LNCaP clone FGC (cell line): ENCODE data around the gene HORMAD2.

Experiments used
- DNase-seq: peaks from one replicate; pipeline ENCODE4 v3.0.0-alpha.2; 2011; ENCODE audit warnings: low read depth
- H3K4me3 ChIP-seq: 2 replicates; pipeline ENCODE4 v1.5.1; 2011; ENCODE audit warnings: mild to moderate bottlenecking, low read depth, low read length, control low read depth
- TF ChIP-seq, protein P1 (sequence below): IDR thresholded peaks from 2 replicates; pipeline ENCODE4 v1.5.1; 2012; ENCODE audit warnings: mild to moderate bottlenecking; ENCODE audit not compliant: control insufficient read depth, insufficient read depth; ENCODE audit errors: extremely low read depth

Gene HORMAD2

DNA sequence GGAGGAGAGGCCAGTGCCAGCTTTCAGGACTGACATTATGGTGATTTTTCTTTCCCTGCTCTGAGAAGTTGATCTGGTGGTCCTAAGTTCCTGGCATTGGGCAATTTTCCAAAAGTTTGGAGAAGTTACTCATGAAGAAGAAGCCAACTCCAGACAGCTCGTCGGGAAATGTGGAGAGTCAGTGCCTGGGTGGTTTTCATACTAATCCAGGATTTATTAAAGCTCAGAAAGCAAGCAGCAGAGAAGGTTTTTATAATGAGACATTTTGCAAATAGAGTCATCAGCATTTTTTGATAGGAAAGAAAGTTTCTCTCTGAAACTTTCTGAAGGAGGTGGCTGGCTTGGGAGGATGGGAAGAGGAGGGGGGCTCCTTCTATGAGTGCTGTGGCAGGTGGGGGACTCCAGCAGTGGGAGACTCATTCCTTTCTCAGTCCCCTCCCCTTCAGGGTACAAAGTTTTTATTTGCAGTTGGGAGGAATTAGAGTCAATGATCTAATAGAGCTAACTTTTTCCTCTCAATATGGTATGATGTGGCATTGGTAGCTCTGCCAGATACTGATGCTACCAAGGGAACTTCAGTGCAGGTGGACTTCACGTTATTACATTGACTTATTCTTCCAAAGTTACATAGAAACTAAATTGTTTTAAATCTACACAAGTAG is 110.9 kb downstream of the HORMAD2 start:
- TF ChIP-seq, protein P1, sequence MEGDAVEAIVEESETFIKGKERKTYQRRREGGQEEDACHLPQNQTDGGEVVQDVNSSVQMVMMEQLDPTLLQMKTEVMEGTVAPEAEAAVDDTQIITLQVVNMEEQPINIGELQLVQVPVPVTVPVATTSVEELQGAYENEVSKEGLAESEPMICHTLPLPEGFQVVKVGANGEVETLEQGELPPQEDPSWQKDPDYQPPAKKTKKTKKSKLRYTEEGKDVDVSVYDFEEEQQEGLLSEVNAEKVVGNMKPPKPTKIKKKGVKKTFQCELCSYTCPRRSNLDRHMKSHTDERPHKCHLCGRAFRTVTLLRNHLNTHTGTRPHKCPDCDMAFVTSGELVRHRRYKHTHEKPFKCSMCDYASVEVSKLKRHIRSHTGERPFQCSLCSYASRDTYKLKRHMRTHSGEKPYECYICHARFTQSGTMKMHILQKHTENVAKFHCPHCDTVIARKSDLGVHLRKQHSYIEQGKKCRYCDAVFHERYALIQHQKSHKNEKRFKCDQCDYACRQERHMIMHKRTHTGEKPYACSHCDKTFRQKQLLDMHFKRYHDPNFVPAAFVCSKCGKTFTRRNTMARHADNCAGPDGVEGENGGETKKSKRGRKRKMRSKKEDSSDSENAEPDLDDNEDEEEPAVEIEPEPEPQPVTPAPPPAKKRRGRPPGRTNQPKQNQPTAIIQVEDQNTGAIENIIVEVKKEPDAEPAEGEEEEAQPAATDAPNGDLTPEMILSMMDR: no peak
- H3K4me3 ChIP-seq: no peak overlapping the region
- no peak for DNase-seq

DNA sequence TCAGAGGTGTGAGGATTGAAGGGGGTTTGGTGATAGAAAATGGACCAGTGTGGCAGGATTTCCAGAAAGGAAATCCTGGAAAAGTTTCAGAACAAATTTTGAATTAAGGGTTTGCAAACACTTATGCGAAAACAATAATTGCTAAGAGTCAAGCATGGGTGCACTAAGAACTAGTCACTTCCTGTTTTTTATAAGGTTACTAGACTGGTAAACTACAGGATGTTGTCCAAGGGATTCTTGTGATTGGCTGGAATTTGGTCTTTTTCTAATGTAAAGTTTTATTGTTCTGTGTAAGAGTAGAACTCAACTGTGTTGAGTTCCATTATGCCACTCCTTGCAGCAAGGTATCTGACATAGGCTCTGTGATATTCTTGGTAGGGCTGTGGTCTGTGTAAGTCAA is 112.2 kb downstream of the HORMAD2 start:
- no peak overlapping the region for H3K4me3 ChIP-seq
- TF ChIP-seq, protein P1: no peak

DNA sequence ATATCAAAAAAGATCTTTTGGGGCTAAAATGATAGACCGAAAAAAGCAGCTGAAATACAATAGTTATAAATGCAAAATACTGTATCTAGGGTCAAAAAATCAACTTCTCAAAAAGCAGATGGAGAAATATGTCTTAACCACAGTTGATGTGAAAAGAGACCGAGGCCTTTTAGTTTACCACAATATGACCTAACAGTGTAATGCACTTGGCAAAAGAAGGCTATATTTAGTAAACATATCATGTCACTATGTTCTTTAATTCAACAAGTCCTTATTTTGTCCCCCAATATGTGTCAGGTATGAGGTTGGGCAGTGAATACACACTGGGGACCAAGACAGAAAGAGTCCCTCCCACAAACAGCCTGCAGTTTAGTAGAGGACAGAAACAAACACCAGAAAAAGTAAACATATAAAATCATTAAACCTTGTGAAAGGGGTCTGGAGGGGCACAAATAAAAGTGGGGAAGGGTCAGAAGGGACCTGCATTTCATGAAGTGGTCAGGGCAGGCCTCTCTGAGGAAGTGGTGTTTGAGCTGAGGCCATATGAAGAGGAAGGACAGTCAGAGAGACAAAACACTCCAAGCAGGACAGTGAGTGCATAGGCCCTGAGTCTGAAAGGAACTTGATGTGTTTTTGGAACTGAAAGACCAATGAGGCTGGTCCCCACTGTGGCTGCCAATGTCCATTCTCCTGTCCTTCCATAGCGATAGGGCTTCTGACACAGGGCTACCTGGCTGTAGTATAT is 112.9 kb downstream of the HORMAD2 start:
- no peak for DNase-seq
- no peak overlapping the region for H3K4me3 ChIP-seq
- TF ChIP-seq, protein P1: no peak

More for the DNA sequence above, 112.2 kb downstream of the HORMAD2 start:
- DNase-seq: no peak

DNA sequence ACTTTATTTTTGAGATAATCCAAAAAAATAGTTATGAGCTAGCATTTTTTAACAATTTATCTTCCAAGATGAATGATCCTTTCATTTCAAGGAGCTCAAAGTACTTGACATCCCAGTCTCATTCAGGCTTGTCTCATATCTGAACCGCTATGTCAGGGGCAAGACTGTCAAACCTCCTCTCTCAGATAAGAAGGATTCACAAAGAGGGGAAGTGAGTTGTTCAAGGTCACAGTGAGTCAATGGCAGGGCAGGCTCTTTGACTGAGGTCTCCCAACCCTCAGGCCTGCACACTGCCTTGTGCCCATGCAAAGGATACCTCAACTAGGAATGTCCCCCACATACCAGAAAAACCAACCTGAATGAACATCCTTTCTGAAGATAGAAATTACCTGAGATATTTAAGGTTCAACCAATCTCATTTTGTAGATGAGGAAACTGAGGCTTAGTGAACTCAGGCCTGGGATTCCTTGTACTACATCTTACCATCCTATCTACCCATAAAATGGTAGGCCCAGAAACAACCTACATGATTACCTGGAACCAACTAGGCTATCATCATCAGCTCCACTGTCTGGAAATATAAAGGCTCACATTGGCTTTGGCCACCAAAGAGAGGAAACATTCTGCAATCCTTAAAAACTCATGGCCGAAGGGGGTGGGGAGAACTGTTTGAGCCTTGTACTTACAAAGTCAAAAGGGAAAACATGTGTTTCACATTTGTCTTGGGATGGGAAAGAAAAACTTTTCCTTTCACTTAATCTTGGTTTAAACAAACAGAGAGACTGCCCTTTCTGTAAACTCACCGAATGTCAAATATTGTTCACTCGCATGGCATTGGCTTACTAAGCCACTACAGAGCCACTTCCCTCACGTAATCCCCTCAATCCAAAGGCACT is 115.2 kb downstream of the HORMAD2 start:
- no peak for DNase-seq
- H3K4me3 ChIP-seq: no peak overlapping the region
- TF ChIP-seq, protein P1: no peak

DNA sequence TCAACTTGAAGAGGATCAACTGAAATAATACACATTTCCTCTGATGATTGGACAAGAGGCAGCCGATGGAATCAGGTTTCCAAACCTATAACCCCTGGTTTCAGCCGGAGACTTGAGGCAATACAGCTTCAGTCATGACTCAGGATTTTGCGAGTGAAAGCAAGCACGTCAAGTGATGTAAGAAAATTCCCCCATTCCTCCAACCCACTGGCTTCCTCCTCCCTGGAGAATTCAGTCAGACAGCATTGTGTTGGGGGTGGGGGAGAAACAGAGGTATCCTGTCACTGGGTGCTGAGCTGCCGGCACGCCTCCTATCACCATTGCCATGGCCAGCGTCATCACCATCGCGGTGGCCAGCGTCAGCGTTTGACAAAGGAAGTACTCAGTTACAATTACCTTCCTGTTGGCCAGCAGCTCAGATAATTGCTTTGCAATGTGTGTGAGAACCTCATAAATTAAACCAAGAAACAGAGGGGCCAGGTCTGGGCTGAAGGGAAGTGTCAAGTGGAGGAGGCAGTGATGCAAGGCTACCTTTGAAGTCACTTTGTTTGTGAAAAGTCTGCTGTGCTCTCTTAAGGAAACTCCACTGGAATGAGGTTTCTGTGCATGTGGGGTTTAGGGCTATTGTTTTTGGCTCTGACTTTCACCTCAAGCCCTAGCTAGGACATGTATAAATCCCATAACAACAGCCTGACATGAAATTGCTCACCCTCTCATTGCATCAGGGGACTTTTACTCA is 116.0 kb downstream of the HORMAD2 start:
- no peak for DNase-seq
- no peak overlapping the region for H3K4me3 ChIP-seq
- TF ChIP-seq, protein P1: no peak

DNA sequence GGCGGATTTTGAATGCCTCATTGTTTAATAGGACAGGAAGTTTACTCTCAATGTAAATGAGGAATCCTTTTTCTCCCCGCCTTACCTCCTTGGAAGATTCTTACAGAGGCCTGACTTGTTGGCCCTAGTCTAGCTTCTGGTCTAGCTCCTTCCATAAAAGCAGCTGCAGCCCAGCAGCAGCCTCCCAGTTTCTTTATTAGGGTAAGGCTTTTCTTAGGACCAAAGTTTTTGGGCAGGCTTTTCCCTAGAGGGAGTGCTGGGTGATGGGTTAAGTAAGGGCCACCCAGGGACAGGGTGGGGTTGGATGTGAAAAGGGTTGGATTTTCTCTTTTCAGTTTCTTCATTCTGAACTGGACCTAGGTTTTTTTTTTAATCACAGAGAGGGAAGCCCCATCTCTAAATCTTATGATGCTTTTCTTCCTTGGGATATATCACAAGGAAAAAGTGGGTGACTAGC is 116.6 kb downstream of the HORMAD2 start:
- H3K4me3 ChIP-seq: no peak overlapping the region
- no peak for DNase-seq
- TF ChIP-seq, protein P1: no peak
